Measurements from ENCODE around the gene HOXC10. TPM values are rescaled to one million over a fixed set of nuclear protein-coding genes. Genes with fewer than 3 reads are reported as not detected.

Gene HOXC10
- total RNA-seq, 1 donor from 2014 or later, result not detected

- H3K4me1 Mint-ChIP-seq (ENCODE audit: low read depth, unreplicated experiment), result no peaks in the 10 kb centered on the region
- H3K27me3 Mint-ChIP-seq (ENCODE audit: low read depth, unreplicated experiment), result peaks cover 90% of the 10 kb centered on the region
- H3K27ac Mint-ChIP-seq (ENCODE audit: unreplicated experiment), result peak overlapping the region; percentile 47
- no peaks in the 10 kb centered on the region for H3K36me3 Mint-ChIP-seq (ENCODE audit: low read depth, unreplicated experiment)
- Histone ChIP-seq H3K4me1 (ENCODE audit: insufficient read depth, low read length) (peaks cover 4% of the 10 kb centered on the region), H3K79me2 (ENCODE audit: insufficient read depth, low read length) (no peaks in the 10 kb centered on the region), H3K36me3 (ENCODE audit: insufficient read depth, low read length) (no peaks in the 10 kb centered on the region), H2AFZ (ENCODE audit: low read depth, low read length) (no peak overlapping the region), H3K27me3 (ENCODE audit: insufficient read depth, low read length) (peaks cover 96% of the 10 kb centered on the region), H3K27ac (ENCODE audit: low read depth, low read length) (no peak overlapping the region), H3K4me3 (ENCODE audit: insufficient read depth, low read depth, low read length) (no peak overlapping the region), H3K9ac (ENCODE audit: low read length) (no peak overlapping the region), H3K4me2 (ENCODE audit: low read length) (no peak overlapping the region), H3K9me3 (ENCODE audit: insufficient read depth, low read depth, low read length) (peaks cover 10% of the 10 kb centered on the region), H4K20me1 (ENCODE audit: insufficient read depth, low read length) (no peaks in the 10 kb centered on the region)
- DNase-seq (ENCODE audit: low read depth), result no peak
- H3K9me3 Mint-ChIP-seq (ENCODE audit: unreplicated experiment), result peaks cover 32% of the 10 kb centered on the region
- FAIRE-seq, result no peak
- TF ChIP-seq, protein P1, sequence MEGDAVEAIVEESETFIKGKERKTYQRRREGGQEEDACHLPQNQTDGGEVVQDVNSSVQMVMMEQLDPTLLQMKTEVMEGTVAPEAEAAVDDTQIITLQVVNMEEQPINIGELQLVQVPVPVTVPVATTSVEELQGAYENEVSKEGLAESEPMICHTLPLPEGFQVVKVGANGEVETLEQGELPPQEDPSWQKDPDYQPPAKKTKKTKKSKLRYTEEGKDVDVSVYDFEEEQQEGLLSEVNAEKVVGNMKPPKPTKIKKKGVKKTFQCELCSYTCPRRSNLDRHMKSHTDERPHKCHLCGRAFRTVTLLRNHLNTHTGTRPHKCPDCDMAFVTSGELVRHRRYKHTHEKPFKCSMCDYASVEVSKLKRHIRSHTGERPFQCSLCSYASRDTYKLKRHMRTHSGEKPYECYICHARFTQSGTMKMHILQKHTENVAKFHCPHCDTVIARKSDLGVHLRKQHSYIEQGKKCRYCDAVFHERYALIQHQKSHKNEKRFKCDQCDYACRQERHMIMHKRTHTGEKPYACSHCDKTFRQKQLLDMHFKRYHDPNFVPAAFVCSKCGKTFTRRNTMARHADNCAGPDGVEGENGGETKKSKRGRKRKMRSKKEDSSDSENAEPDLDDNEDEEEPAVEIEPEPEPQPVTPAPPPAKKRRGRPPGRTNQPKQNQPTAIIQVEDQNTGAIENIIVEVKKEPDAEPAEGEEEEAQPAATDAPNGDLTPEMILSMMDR (IDR thresholded peaks at IDR 0.05; ENCODE audit: insufficient read depth, low read depth, low read length), result no peak
- TF ChIP-seq EZH2 (IDR thresholded peaks at IDR 0.05; ENCODE audit: insufficient read depth, low read length), result no peak
- no peak overlapping the region for H3K4me3 Mint-ChIP-seq (ENCODE audit: unreplicated experiment)
Observed at GRCh38 chr12:53993162-53994008, 8.4 kb downstream of the HOXC10 start.

DNA sequence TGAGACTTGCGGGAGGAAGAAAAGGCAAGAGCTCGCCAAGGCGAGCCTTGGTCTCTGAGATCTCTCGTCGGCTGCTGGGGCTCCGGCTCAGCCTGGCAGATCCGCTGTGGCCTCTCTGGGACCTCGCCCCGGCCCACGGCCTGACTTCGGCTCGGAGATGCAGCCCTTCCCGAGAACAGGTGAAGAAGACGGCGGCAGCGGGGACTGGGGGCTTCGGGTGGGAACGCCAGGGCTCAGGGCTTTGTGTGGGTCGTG, 9.0 kb downstream of the HOXC10 start:
- FAIRE-seq, result no peak
- Mint-ChIP-seq H3K27ac (ENCODE audit: unreplicated experiment) (no peak overlapping the region), H3K4me3 (ENCODE audit: unreplicated experiment) (no peak overlapping the region), H3K36me3 (ENCODE audit: low read depth, unreplicated experiment) (no peaks in the 10 kb centered on the region), H3K27me3 (ENCODE audit: low read depth, unreplicated experiment) (peaks cover 90% of the 10 kb centered on the region), H3K9me3 (ENCODE audit: unreplicated experiment) (peaks cover 31% of the 10 kb centered on the region), H3K4me1 (ENCODE audit: low read depth, unreplicated experiment) (no peaks in the 10 kb centered on the region)
- H4K20me1 ChIP-seq (ENCODE audit: insufficient read depth, low read length), result no peaks in the 10 kb centered on the region
- no peak overlapping the region for H3K4me2 ChIP-seq (ENCODE audit: low read length)
- H3K4me3 ChIP-seq (ENCODE audit: insufficient read depth, low read depth, low read length), result no peak overlapping the region
- peak; percentile 72 for TF ChIP-seq EZH2 (IDR thresholded peaks at IDR 0.05; ENCODE audit: insufficient read depth, low read length)
- TF ChIP-seq, protein P1 (IDR thresholded peaks at IDR 0.05; ENCODE audit: insufficient read depth, low read depth, low read length), result no peak
- H3K27ac ChIP-seq (ENCODE audit: low read depth, low read length), result no peak overlapping the region
- peaks cover 10% of the 10 kb centered on the region for H3K9me3 ChIP-seq (ENCODE audit: insufficient read depth, low read depth, low read length)
- no peak for DNase-seq (ENCODE audit: low read depth)
- H3K4me1 ChIP-seq (ENCODE audit: insufficient read depth, low read length), result peaks cover 4% of the 10 kb centered on the region
- H3K79me2 ChIP-seq (ENCODE audit: insufficient read depth, low read length), result no peaks in the 10 kb centered on the region
- no peak overlapping the region for H3K9ac ChIP-seq (ENCODE audit: low read length)
- H3K27me3 ChIP-seq (ENCODE audit: insufficient read depth, low read length), result peaks cover 96% of the 10 kb centered on the region
- H2AFZ ChIP-seq (ENCODE audit: low read depth, low read length), result no peak overlapping the region
- H3K36me3 ChIP-seq (ENCODE audit: insufficient read depth, low read length), result no peaks in the 10 kb centered on the region

Data from astrocyte (in vitro differentiated cells and primary cell).